HCT116 (cell line): ENCODE measurements around the gene AGK.

ENCODE experiments used
- CTCF ChIP-seq, 3 experiments: fragments of 200-600 bp in 1 of 3; sonication (generic) in 1 of 3; IDR thresholded peaks in 2 of 3; conservative IDR thresholded peaks in 1 of 3; 2 replicates each; pipeline ENCODE4 v1.5.1; 2012 to 2017; ENCODE audit warnings: low read depth in 2 of 3, low read length in 2 of 3, antibody characterized with exemption in 1 of 3, borderline replicate concordance in 1 of 3, control low read depth in 1 of 3, mild to moderate bottlenecking in 1 of 3, mixed read lengths in 1 of 3, mixed run types in 1 of 3, moderate library complexity in 1 of 3; ENCODE audit not compliant: insufficient read depth in 1 of 3
- EZH2phosphoT487 ChIP-seq: fragments of 200-600 bp; IDR thresholded peaks from 2 replicates; pipeline ENCODE4 v1.6.1; 2018; ENCODE audit warnings: antibody characterized with exemption, borderline replicate concordance
- POLR2AphosphoS5 ChIP-seq: IDR thresholded peaks from 2 replicates; pipeline ENCODE4 v1.6.1; 2011; ENCODE audit warnings: mild to moderate bottlenecking, low read depth, low read length, moderate library complexity
- RAD21 ChIP-seq: IDR thresholded peaks from 2 replicates; pipeline ENCODE4 v1.6.1; 2012; ENCODE audit warnings: low read depth, mild to moderate bottlenecking
- SP1 ChIP-seq: IDR thresholded peaks from 2 replicates; pipeline ENCODE4 v1.6.1; 2012; ENCODE audit warnings: low read depth

- no peak for TF ChIP-seq CTCF (IDR thresholded peaks at IDR 0.05 in 2 of 3, conservative IDR thresholded peaks at IDR 0.05 in 1 of 3; ENCODE audit: borderline replicate concordance in 1 of 3, insufficient read depth in 1 of 3, low read depth in 2 of 3, low read length in 2 of 3)
- no peak for TF ChIP-seq EZH2phosphoT487
- TF ChIP-seq POLR2AphosphoS5 = no peak
- no peak for TF ChIP-seq SP1
- no peak for TF ChIP-seq RAD21
These were observed 8.8 kb downstream of the AGK start for GRCh38 chr7:141559961-141560360.
